ENCODE data around the gene RIF1.

Gene RIF1, protein sequence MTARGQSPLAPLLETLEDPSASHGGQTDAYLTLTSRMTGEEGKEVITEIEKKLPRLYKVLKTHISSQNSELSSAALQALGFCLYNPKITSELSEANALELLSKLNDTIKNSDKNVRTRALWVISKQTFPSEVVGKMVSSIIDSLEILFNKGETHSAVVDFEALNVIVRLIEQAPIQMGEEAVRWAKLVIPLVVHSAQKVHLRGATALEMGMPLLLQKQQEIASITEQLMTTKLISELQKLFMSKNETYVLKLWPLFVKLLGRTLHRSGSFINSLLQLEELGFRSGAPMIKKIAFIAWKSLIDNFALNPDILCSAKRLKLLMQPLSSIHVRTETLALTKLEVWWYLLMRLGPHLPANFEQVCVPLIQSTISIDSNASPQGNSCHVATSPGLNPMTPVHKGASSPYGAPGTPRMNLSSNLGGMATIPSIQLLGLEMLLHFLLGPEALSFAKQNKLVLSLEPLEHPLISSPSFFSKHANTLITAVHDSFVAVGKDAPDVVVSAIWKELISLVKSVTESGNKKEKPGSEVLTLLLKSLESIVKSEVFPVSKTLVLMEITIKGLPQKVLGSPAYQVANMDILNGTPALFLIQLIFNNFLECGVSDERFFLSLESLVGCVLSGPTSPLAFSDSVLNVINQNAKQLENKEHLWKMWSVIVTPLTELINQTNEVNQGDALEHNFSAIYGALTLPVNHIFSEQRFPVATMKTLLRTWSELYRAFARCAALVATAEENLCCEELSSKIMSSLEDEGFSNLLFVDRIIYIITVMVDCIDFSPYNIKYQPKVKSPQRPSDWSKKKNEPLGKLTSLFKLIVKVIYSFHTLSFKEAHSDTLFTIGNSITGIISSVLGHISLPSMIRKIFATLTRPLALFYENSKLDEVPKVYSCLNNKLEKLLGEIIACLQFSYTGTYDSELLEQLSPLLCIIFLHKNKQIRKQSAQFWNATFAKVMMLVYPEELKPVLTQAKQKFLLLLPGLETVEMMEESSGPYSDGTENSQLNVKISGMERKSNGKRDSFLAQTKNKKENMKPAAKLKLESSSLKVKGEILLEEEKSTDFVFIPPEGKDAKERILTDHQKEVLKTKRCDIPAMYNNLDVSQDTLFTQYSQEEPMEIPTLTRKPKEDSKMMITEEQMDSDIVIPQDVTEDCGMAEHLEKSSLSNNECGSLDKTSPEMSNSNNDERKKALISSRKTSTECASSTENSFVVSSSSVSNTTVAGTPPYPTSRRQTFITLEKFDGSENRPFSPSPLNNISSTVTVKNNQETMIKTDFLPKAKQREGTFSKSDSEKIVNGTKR (N-terminal part only)

DNA sequence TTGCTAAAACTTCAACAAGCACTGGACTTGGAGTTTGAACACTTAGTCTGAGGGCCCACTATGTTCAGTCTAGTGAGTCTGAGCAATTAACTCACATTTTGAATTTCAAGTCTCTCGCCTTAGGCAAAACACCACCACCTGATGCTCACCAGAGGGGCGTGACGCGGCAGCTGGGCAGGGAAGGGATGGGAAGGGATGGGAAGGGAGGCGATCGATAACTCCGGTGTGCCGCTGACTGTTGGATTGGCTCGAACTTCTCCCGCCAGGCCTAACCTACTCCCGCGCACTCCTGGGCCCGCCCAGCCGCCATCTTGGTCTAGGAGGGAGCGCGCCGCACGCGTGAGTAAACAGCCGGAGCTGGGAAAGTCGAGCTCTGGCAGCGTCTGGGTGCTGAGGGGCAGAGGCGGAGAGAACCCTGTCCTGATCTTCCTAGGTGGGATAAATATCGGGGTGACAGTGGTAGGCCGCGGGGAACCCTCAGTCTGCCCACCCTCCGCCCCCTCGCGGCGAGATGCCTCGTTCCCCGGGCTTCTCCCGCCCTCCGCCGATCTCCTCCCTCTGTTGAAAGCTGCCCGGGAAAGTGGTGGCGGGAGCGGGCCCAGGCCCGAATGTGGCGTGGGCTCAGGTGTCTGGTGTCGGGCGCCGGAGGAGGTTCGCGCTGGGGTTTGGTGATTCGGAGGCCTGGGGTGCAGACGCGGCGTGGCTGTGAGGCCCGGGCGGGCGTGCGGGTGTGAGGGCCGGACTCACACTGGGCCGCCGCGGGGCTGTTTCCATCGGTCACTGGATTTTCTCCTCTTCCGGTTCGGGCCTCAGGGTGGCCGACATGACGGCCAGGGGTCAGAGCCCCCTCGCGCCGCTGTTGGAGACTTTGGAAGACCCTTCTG, at the start of gene RIF1:
RIF1 (plus strand) TSS at position 302 of the 884 bp plus-strand sequence; CDS start at position 824, 522 bp downstream.
- DNase-seq = peak; percentile 96

DNA sequence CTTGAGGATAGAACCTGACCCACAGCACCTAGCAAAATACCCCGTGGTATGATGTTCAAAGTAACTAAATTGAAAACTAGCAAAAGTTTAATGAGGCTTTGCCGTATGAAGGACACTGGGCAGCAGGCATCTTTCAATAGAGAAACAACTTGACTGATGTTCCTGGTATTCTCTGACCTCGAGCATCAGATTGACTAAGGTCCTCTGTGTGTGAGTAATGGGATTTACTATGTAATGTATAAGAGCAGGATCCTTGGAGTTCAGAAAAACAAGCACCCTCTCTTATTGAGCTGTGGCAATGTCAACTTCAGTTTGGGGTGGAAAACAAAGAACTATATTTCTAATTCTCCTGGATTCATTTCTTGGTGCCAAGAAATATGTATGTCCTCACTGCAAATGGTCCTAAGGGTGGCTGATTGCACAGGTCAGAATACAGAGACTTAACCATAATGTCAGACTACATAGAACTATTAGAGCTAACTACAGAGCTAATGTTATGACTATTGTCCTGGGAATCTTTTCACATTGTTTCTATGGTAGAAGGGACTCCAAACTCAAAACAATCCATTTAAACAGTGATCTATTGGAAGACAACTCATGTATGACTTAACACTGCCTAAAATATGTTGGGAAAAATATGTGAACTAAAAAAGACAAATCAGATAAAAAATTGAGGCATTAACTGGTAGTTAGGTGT, 47.9 kb upstream of the RIF1 start:
- no peak for DNase-seq

DNA sequence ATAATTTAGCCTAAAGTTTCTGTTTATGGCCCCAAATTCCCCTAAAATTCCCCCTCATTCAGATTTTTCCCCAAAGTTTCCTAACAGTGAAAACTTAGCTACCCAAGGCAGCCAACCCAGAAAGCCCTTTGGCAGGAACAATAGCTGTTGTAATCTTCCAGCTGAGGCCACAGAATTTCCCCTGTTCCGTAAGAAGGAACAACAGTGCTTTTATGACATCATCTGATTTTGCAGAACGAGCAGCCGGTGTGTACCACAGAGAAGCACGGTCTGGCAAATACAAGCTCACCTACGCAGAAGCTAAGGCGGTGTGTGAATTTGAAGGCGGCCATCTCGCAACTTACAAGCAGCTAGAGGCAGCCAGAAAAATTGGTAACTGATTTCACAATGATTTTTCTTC, 46.0 kb upstream of the RIF1 start:
- DNase-seq = no peak

DNA sequence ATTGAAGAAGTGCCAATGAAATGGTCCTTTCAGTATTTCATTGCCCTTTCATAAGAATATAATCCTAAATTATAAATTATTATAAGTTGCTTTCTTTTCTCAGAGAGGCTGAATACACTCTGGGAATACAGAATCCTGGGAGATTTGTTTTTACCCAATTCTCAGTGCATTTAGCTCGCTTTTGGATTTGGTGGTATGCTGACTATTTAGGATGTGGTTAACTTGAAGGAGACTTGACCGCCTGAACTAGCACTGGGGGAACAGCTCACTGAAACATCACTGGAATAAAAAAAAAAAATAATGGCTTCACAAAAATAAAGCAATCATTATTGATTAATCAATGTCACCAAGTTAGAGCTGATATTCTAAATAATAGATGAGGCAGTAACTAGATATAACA, 42.1 kb upstream of the RIF1 start:
- DNase-seq = no peak

DNA sequence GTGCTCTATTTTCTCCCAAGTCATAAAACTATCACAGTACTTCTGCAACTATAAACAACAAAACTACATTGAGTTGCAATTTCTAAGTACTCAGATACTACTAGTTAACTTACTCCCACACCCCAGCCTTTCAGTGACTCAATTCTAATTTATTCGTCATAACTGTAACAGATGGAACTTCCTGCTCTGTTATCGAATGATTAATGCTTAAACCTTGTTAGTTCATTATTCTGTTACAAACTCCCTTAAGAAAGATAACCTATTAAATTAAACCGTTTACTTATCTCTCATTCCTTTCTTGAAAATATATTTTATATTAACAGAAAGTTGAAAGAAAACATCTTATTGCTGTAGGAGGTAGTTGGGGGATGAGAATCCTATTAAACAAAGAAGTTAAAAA, 35.3 kb upstream of the RIF1 start:
- no peak for DNase-seq

DNA sequence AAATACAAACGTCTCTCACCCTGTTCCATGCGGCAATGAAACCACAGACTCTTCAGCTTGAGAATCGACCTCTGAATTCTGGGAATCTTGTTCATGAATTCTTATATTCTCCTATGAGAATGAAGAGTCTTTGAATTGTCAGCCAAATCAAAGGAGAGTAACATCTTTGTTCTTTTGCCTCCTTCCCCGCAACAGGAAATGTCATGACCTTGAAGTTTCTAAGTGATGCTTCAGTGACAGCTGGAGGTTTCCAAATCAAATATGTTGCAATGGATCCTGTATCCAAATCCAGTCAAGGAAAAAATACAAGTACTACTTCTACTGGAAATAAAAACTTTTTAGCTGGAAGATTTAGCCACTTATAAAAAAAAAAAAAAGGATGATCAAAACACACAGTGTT, 30.5 kb upstream of the RIF1 start:
- no peak for DNase-seq

DNA sequence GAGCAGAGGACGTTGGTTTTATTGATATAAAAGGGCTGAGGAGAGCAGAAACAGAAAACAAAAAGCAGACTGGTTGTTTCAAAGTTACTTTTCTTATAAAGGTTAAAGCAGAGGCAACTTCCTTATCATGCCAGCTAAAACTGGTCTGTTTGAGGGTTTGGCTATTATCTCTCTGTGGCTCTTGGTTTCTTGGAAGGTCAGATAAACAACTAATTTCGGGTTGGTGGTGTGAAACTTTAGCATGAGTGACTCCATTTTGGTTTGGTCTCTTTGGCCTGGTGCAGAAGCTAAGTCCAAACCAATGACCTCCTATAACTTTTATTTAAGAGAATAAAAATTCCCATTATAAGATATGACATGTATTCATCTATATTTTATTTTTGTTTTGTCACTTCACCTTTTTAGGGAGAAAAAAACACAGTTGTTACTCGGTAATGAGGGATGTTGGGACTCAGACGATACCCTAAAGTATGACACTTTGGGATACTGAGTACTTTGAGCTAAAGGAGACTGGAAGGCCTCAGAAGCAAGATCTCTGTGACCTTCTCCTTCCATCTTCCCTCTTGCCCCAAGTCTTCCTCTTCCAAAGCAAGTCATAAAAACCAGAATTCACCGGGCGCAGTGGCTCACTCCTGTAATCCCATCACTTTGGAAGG, 29.0 kb upstream of the RIF1 start:
- DNase-seq = no peak

DNA sequence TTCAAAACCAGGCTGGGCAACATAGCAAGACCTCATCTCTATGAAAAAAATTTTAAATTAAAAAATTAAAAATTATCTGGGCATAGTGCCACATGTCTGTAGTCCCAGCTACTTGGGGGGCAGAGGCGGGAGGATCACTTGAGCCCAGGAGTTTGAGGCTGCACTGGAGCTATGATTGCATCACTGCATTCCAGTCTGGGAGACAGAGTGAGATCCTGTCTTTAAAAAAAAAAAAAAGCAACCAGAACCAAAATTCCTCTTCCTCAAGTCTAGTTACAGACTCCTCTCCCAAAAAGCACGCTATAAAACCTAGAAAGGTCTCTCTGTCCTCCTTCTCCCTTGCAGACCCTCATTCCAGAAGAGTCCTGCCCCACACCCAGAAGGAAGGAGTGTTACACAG, 28.4 kb upstream of the RIF1 start:
- DNase-seq = no peak

DNA sequence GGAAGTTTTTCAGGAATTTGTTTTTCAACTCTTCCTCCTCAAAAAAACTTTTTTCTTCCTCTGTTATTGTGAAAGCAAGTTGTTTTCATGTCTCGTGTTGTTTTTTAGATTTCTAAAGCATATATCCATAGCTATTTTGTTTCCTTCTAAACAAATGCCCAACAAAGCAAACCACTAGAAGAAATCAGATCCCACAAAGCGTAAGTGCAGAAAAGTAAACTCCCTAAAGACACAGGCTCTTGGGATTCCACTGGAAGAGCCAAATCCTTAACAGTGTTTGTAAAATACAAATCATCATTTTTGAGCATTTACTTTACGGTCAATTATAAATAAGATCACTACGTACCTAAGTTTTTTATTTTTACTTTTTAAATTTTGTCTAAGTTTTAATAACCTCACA, 21.7 kb upstream of the RIF1 start:
- no peak for DNase-seq

DNA sequence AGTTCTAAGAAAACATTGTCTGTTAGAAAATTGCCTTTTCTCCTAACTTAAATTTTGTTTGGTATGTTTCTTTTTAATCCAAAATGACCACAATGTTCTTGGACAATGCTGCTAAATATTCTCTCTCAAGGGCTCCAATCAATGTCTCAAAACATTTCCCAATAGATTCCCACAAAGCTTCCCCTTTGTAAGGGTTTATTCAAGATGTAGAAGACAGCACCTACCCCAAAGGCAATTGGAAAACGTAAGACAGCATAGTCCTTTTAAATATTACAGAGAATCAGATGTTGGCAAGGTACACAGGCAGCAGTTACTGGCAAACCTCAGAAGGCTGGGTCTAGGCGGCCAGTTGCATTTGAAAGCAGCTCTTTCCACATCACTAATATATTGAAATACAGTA, 18.3 kb upstream of the RIF1 start:
- no peak for DNase-seq

DNA sequence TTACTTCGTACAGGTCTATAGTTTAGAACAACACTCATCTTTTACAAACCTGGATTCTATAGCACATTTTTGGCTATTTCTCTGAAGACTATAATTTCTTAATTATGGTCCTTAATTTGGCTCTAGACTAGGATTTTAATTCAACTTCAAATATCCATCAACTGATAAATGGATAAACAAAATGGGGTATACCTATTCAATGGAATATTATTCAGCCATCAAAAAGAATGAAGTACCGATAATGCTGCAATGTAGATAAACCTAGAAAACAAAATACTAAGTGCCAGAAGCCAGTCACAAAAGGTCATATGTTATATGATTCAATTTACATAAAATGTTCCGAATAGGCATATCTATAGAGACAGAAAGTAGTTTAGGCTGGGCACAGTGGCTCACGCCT, 15.2 kb upstream of the RIF1 start:
- no peak for DNase-seq

DNA sequence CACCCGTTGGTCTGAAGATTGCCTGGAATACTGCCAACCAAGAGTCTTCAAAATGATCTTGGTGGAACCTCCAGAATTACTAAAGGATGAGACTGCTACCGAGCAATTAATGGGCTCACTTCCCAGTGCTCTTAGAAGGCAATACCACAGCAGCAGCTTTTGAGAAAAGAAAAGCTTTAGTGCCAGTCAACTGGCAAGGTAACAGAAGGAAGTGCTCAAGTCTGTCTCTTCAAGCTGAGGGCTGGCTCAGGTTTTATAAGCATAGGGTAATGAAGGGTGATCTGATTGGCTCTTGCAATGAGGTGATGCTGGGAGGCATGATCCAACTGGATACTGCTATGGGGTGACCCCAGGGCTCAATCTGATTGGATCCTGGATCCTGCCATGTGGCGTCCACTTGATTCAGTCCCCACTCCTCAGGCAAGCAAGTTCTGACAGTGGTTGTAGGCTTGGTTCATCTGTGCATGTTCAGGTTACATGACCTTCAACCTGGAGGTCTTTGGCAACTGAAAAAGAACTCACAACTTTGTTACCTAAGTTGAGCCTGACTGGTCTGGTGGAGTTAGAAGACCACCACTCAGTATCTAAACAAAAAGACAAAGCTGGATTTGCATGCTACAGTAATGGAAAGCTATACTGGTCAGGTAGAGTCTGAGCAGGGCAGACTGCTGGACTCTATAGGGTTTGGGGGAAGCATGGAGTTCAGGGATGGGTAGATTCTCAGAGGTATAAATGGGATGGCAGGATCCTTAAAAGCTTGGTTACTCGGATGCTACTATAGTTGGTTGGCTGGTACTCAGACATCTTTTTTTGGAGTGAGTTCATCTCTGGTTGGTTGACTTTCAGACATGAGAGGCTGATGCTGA, 14.0 kb upstream of the RIF1 start:
- peak; percentile 26 for DNase-seq

DNA sequence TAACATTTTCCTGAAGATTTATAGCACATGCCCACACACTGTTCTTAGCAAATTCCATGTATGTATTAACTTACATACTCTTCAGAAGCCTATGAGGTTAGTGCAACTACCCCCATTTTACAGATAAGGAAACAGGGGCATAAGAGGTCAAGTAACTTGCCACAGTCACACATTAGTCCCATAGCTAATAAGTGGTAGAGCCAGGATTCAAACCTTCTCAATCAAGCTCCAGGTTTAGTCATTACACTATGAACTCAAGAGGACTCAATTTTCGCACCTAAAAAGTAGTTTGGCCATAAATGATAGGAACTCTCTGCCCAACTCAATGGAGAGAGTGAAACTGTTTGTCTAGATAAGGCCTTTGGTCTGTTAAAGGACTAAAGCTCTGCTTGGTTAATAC, 9.7 kb upstream of the RIF1 start:
- no peak for DNase-seq

DNA sequence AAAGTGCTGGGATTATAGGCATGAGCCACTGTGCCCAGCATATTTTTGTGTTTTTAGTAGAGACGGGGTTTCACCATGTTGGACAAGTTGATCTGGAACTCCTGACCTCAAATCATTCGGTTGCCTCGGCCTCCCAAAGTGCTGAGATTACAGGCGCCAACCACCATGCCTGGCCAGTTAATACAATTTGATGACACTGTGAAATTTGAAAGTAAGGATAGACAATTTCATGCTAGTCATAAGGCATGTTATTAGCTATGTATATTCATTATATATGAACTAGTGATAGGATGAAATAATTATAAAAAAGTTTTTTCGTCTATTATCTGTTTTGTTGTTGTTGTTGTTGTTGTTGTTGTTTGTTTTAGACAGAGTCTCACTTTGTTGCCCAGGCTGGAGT, 8.6 kb upstream of the RIF1 start:
- no peak for DNase-seq

DNA sequence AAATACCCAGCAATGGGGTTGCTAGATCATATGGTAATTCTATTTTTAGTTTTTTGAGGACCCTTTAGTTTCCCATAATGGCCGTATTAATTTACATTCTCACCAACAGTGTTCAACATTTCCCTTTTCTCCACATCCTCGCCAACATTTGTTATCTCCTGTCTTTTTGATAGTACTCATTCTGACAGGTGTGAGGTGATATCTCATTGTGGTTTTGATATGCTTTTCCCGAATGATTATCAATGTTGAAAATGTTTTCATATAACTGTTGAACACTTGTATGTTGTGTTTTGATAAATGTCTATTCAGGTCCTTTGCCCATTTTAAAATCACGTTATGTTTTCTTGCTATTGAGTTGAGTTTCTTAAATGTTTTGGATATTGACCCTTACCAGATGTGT, 5.8 kb upstream of the RIF1 start:
- no peak for DNase-seq

DNA sequence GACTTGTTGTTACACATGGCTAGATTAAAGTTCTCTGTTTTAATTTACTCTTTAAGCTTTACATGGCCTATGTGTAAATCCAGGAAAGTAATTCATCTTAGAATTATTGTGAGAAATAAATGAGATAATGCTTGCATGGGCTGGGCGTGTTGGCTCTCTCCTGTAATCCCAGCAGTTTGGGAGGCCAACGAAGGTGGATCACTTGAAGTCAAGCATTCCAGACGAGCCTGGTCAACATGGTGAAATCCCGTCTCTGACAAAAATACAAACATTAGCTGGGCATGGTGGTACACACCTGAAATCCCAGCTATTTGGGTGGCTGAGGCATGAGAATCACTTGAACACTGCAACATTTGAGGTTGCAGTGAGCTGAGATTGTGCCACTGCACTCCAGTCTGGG, 4.3 kb upstream of the RIF1 start:
- DNase-seq = no peak

DNA sequence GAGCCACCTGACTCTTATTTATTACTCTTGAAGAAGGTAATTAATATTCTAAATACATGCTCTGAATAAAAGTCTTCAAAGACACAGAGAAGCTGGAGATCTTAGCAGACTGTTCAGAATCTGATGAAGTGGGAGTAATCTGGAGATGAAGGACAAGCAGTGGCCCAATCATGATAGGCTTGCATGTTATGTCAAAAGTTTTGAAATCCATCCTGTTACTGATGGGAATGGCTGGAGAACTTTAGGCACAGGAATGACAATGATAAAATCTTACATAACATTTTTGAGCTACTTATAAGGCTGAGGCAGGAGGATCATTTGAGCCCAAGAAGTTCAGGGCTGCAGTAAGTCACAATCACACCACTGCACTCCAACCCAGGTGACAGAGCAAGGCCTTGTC, 2.4 kb upstream of the RIF1 start:
- DNase-seq = no peak

DNA sequence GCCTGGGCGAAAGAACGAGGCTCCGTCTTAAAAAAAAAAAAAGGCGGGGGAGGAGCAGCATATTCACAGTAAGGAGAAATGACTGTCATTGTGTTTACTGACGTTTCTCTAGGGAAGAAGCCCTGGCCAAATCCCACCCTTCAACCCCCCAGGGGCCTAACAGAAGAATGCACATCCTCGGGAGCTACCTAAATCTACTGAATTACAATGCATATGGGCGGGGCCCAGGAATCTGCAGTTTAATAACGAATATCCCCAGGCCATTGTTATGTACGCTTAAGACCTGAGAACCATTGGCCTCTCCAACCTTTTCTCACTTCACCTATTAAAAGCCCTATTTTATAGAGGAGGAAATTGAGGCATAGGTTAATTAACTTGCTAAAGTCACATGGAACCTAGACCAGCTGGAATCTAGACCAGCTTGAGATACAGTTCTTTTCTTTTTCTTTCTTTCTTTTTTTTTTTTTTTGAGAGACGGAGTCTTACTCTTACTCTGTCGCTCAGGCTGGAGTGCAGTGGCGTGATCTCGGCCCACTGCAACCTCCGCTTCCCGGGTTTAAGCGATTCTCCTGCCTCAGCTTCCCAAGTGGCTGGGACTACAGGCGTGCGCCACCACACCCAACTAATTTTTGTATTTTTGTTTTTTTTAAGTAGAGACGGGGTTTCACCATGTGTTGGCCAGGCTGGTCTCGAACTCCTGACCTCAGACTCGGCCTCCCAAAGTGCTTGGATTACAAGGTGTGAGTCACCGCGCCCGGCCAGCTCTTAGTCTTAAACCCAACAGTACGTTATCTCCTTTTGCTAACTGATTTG, 708 bp upstream of the RIF1 start:
- no peak for DNase-seq

DNA sequence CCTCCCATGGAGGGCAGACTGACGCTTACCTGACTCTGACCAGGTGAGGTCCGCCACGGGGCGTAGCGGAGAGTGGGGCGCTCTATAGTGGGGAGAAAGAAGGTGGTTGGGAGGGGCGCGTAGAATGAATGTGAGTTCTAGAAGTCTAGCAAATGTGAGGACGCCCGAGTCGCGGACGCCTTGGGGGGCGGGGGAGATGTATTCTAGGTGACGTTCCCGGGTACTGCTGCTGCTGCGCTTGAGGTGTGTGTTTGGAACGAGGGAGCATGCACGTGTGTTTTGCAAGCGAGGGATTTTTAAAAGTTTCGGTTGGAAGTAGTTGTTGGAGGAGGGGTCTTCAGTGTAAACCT, 758 bp downstream of the RIF1 start:
- peak; percentile 60 for DNase-seq

Measured in NCI-H2171 treated with DMSO at 0.1 percent for 48 hours (cell line).